ENCODE results near the gene DIDO1.

DNA sequence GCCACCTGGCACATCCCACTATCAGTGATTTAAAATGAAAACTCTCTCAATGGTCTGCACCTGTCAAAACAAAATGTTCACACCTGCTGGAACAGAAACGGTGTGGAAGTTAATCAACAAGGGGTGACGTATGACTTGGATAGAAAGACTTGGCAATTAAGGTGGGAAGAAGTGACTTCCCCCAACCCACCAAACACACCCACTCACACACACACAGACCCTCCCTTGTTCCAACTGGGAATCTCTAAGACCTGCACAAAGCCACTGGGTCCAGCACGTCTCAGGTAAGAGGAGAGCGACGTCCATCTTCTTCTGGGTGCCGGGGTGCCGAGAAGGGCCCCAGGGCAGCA lies 39.6 kb downstream of the DIDO1 start:
- TF ChIP-seq POLR2A (IDR thresholded peaks at IDR 0.05) (no peak), EP300 (IDR thresholded peaks at IDR 0.05; ENCODE audit: low read depth) (no peak), POLR2AphosphoS5 (IDR thresholded peaks at IDR 0.05) (no peak)
- TF ChIP-seq, protein P1, sequence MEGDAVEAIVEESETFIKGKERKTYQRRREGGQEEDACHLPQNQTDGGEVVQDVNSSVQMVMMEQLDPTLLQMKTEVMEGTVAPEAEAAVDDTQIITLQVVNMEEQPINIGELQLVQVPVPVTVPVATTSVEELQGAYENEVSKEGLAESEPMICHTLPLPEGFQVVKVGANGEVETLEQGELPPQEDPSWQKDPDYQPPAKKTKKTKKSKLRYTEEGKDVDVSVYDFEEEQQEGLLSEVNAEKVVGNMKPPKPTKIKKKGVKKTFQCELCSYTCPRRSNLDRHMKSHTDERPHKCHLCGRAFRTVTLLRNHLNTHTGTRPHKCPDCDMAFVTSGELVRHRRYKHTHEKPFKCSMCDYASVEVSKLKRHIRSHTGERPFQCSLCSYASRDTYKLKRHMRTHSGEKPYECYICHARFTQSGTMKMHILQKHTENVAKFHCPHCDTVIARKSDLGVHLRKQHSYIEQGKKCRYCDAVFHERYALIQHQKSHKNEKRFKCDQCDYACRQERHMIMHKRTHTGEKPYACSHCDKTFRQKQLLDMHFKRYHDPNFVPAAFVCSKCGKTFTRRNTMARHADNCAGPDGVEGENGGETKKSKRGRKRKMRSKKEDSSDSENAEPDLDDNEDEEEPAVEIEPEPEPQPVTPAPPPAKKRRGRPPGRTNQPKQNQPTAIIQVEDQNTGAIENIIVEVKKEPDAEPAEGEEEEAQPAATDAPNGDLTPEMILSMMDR (IDR thresholded peaks at IDR 0.05), result no peak
